WTC11 (cell line): Measurements from ENCODE around the gene IL1R1. TPM values are rescaled to one million over a fixed set of nuclear protein-coding genes. Genes with fewer than 3 reads are reported as not detected.
A peak's percentile ranks its signal among the peaks of the same experiment; 100 is the strongest.

Source experiments
- ATAC-seq: fragments of 200-7000 bp; cut with Tn5 transposase; 2 replicates; pipeline ENCODE4 v1.10.0; 2021; ENCODE audit warnings: mild to moderate bottlenecking, moderate library complexity
- CTCF ChIA-PET: fragments of 300-600 bp; sonication (Branson Sonifier 250); formaldehyde crosslinking; loops from one replicate; lab custom pipeline; 2021; ENCODE audit warnings: antibody characterized with exemption; lab: Charles Lee
- POLR2A ChIA-PET: fragments of 350-600 bp; sonication (Branson Sonifier 250); formaldehyde crosslinking; loops from one replicate; lab custom pipeline; 2021; ENCODE audit warnings: antibody characterized with exemption; lab: Charles Lee
- DNase-seq: peaks from one replicate; pipeline ENCODE4 v3.0.0; 2021; ENCODE audit warnings: low spot score
- H3K27ac Mint-ChIP-seq: 2 replicates; pipeline ENCODE4 v1.8.0; 2021; ENCODE audit warnings: mixed read lengths
- H3K27me3 Mint-ChIP-seq: 2 replicates; pipeline ENCODE4 v1.8.0; 2021; ENCODE audit warnings: low read depth, mild to moderate bottlenecking, moderate library complexity, mixed read lengths
- H3K36me3 Mint-ChIP-seq: 2 replicates; pipeline ENCODE4 v1.8.0; 2021; ENCODE audit warnings: mixed read lengths
- H3K4me1 Mint-ChIP-seq: 2 replicates; pipeline ENCODE4 v1.8.0; 2022; ENCODE audit warnings: mixed read lengths
- H3K4me3 Mint-ChIP-seq: 2 replicates; pipeline ENCODE4 v1.8.0; 2021; ENCODE audit warnings: mild to moderate bottlenecking, moderate library complexity, mixed read lengths
- H3K9me3 Mint-ChIP-seq: 2 replicates; pipeline ENCODE4 v1.8.0; 2021; ENCODE audit warnings: mixed read lengths
- FOXJ3 ChIP-seq: sonication (generic); formaldehyde crosslinking; IDR thresholded peaks from 2 replicates; pipeline ENCODE4 v1.9.0; 2021; ENCODE audit warnings: missing genetic modification reagents, mild to moderate bottlenecking, borderline replicate concordance
- FOXK1 ChIP-seq: sonication (generic); formaldehyde crosslinking; IDR thresholded peaks from 2 replicates; pipeline ENCODE4 v1.8.0; 2022; ENCODE audit warnings: mild to moderate bottlenecking, moderate library complexity, missing genetic modification reagents
- GABPB1 ChIP-seq: sonication (generic); formaldehyde crosslinking; IDR thresholded peaks from 2 replicates; pipeline ENCODE4 v1.8.1; 2023; ENCODE audit warnings: mild to moderate bottlenecking, missing genetic modification reagents
- GRHL2 ChIP-seq: fragments of 250-450 bp; sonication (Bioruptor Pico); IDR thresholded peaks from 2 replicates; pipeline ENCODE4 v1.8.0; 2022; ENCODE audit warnings: mild to moderate bottlenecking, moderate library complexity; ENCODE audit not compliant: insufficient replicate concordance, severe bottlenecking
- GTF2I ChIP-seq: fragments of 250-450 bp; sonication (Bioruptor Pico); conservative IDR thresholded peaks from 2 replicates; pipeline ENCODE4 v1.4.0; 2021; ENCODE audit warnings: mild to moderate bottlenecking
- IRF2 ChIP-seq: sonication (generic); formaldehyde crosslinking; IDR thresholded peaks from 2 replicates; pipeline ENCODE4 v1.8.0; 2022; ENCODE audit warnings: low read depth, missing genetic modification reagents, borderline replicate concordance
- USF2 ChIP-seq: sonication (generic); formaldehyde crosslinking; IDR thresholded peaks from 2 replicates; pipeline ENCODE4 v1.8.1; 2023; ENCODE audit warnings: mild to moderate bottlenecking, missing genetic modification reagents, moderate library complexity
- ZNF532 ChIP-seq: fragments of 250-450 bp; sonication (Bioruptor Pico); IDR thresholded peaks from 2 replicates; pipeline ENCODE4 v1.9.0; 2021; ENCODE audit warnings: mild to moderate bottlenecking, borderline replicate concordance
- ZNF671 ChIP-seq: fragments of 250-450 bp; sonication (Bioruptor Pico); IDR thresholded peaks from 2 replicates; pipeline ENCODE4 v1.8.0; 2021; ENCODE audit warnings: mild to moderate bottlenecking
- total RNA-seq: library from RNA; stranded (reverse); gene quantifications from 3 replicates; pipeline ENCODE4 v1.2.3, GENCODE V29; 2021
- TF ChIP-seq, protein P1 (sequence below): fragments of 250-450 bp; sonication (Bioruptor Pico); IDR thresholded peaks from 2 replicates; pipeline ENCODE4 v1.9.0; 2021; ENCODE audit warnings: mild to moderate bottlenecking
- TF ChIP-seq, protein P2 (sequence below): sonication (generic); formaldehyde crosslinking; IDR thresholded peaks from 2 replicates; pipeline ENCODE4 v1.8.0; 2022; ENCODE audit warnings: missing genetic modification reagents
- TF ChIP-seq, protein P3 (sequence below): sonication (generic); formaldehyde crosslinking; IDR thresholded peaks from 2 replicates; pipeline ENCODE4 v1.8.0; 2023; ENCODE audit warnings: mild to moderate bottlenecking, missing genetic modification reagents
- TF ChIP-seq, protein P4 (sequence below): fragments of 250-450 bp; sonication (Bioruptor Pico); IDR thresholded peaks from 2 replicates; pipeline ENCODE4 v1.9.0; 2021; ENCODE audit warnings: moderate library complexity, mild to moderate bottlenecking, inconsistent platforms, borderline replicate concordance

The IL1R1 gene
- total RNA-seq, 1 experiment from 2014 or later = 0.37 TPM

DNA sequence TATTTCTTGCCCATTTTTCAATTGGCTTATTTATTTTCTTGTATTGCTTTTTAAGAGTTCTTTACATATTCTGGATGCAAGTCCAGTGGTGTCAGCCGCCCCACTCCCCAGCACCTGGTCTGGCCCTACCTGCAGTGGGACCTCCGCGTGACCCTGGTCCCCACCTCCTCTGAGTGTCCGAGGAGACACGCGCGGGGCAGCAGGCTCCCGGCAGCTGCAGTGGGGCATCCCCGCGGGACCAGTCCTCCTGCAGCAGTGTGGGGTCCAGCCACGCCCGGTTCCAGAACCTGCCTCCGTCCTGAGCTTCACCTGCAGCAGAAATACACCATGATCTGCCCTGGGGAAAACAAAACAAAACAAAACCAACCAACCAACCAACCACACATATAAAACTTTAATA is 48.9 kb upstream of the IL1R1 start (continued):
- TF ChIP-seq, protein P1, sequence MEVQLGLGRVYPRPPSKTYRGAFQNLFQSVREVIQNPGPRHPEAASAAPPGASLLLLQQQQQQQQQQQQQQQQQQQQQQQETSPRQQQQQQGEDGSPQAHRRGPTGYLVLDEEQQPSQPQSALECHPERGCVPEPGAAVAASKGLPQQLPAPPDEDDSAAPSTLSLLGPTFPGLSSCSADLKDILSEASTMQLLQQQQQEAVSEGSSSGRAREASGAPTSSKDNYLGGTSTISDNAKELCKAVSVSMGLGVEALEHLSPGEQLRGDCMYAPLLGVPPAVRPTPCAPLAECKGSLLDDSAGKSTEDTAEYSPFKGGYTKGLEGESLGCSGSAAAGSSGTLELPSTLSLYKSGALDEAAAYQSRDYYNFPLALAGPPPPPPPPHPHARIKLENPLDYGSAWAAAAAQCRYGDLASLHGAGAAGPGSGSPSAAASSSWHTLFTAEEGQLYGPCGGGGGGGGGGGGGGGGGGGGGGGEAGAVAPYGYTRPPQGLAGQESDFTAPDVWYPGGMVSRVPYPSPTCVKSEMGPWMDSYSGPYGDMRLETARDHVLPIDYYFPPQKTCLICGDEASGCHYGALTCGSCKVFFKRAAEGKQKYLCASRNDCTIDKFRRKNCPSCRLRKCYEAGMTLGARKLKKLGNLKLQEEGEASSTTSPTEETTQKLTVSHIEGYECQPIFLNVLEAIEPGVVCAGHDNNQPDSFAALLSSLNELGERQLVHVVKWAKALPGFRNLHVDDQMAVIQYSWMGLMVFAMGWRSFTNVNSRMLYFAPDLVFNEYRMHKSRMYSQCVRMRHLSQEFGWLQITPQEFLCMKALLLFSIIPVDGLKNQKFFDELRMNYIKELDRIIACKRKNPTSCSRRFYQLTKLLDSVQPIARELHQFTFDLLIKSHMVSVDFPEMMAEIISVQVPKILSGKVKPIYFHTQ = no peak
- TF ChIP-seq FOXK1 (CRISPR knock-in tag) (no peak), FOXJ3 (no peak)

DNA sequence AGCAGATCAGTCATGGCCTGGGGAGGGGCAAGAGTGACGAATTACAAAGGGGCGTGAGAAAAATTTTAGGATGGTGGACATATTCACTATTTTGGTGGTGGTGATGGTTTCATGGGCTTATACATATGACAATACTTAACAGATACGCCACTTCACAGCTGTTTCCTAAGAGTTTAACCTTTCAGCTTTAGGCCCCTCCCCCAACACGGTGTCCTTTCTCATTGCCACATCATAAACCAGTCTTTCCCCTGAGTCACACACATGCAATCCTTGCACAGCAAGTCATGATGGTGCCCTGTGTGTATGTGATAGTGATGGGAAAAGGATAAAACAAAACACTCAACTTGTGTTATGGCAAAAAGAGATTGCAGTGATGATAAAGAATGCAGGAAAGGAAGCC is 47.6 kb upstream of the IL1R1 start:
- CTCF ChIA-PET = no interaction called here

DNA sequence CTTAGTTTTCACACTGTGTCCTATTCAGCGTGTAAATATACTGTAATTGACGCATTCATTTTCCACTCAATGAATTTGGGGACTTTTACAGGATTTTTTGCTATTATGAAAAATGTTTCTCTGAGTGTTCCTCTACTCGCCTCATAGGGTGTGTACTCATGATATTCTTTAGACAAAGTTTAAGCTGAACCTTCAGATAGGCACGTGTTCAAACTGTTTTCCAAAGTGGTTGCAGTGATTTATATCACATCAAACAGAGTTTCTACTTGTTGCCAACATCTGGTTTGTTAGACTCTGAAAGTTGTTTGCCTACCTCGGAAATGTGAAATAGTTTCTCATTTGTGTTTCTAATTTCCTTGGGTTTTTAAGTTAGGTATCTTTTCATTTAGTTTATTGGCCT is 46.4 kb upstream of the IL1R1 start:
- ATAC-seq (no peak), DNase-seq (no peak)
- Mint-ChIP-seq H3K4me3 (no peak overlapping the region), H3K4me1 (peaks cover 6% of the 10 kb centered on the region; the same call in 1 of the 2 replicates), H3K36me3 (no peaks in the 10 kb centered on the region), H3K27ac (no peak overlapping the region), H3K9me3 (peaks cover 7% of the 10 kb centered on the region), H3K27me3 (no peaks in the 10 kb centered on the region)
- ChIA-PET CTCF (no interaction called here), POLR2A (no interaction called here)
- no peak for TF ChIP-seq IRF2 (CRISPR knock-in tag)
- TF ChIP-seq ZNF671 (CRISPR knock-in tag) = no peak
- no peak for TF ChIP-seq GTF2I (CRISPR knock-in tag)
- TF ChIP-seq, protein P2, sequence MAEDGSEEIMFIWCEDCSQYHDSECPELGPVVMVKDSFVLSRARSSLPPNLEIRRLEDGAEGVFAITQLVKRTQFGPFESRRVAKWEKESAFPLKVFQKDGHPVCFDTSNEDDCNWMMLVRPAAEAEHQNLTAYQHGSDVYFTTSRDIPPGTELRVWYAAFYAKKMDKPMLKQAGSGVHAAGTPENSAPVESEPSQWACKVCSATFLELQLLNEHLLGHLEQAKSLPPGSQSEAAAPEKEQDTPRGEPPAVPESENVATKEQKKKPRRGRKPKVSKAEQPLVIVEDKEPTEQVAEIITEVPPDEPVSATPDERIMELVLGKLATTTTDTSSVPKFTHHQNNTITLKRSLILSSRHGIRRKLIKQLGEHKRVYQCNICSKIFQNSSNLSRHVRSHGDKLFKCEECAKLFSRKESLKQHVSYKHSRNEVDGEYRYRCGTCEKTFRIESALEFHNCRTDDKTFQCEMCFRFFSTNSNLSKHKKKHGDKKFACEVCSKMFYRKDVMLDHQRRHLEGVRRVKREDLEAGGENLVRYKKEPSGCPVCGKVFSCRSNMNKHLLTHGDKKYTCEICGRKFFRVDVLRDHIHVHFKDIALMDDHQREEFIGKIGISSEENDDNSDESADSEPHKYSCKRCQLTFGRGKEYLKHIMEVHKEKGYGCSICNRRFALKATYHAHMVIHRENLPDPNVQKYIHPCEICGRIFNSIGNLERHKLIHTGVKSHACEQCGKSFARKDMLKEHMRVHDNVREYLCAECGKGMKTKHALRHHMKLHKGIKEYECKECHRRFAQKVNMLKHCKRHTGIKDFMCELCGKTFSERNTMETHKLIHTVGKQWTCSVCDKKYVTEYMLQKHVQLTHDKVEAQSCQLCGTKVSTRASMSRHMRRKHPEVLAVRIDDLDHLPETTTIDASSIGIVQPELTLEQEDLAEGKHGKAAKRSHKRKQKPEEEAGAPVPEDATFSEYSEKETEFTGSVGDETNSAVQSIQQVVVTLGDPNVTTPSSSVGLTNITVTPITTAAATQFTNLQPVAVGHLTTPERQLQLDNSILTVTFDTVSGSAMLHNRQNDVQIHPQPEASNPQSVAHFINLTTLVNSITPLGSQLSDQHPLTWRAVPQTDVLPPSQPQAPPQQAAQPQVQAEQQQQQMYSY = no peak
- TF ChIP-seq GRHL2 (CRISPR knock-in tag) = no peak
- TF ChIP-seq, protein P3, sequence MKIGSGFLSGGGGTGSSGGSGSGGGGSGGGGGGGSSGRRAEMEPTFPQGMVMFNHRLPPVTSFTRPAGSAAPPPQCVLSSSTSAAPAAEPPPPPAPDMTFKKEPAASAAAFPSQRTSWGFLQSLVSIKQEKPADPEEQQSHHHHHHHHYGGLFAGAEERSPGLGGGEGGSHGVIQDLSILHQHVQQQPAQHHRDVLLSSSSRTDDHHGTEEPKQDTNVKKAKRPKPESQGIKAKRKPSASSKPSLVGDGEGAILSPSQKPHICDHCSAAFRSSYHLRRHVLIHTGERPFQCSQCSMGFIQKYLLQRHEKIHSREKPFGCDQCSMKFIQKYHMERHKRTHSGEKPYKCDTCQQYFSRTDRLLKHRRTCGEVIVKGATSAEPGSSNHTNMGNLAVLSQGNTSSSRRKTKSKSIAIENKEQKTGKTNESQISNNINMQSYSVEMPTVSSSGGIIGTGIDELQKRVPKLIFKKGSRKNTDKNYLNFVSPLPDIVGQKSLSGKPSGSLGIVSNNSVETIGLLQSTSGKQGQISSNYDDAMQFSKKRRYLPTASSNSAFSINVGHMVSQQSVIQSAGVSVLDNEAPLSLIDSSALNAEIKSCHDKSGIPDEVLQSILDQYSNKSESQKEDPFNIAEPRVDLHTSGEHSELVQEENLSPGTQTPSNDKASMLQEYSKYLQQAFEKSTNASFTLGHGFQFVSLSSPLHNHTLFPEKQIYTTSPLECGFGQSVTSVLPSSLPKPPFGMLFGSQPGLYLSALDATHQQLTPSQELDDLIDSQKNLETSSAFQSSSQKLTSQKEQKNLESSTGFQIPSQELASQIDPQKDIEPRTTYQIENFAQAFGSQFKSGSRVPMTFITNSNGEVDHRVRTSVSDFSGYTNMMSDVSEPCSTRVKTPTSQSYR (CRISPR knock-in tag) = no peak
- TF ChIP-seq GABPB1 (CRISPR knock-in tag) = no peak
- no peak for TF ChIP-seq USF2 (CRISPR knock-in tag)

More for the DNA sequence above, 47.6 kb upstream of the IL1R1 start:
- TF ChIP-seq ZNF532 = no peak
- TF ChIP-seq, protein P4, sequence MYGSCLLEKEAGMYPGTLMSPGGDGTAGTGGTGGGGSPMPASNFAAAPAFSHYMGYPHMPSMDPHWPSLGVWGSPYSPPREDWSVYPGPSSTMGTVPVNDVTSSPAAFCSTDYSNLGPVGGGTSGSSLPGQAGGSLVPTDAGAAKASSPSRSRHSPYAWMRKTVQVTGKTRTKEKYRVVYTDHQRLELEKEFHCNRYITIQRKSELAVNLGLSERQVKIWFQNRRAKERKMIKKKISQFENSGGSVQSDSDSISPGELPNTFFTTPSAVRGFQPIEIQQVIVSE (CRISPR knock-in tag) = peak; percentile 37; the same call in 1 of the 2 replicates
- TF ChIP-seq GABPB1 (CRISPR knock-in tag) = peak; percentile 85
- TF ChIP-seq, all 79 proteins: peak for 2
- DNase-seq = no peak
- Mint-ChIP-seq H3K27me3 (no peaks in the 10 kb centered on the region), H3K27ac (no peak overlapping the region), H3K36me3 (no peaks in the 10 kb centered on the region), H3K4me3 (no peak overlapping the region), H3K9me3 (peaks cover 12% of the 10 kb centered on the region), H3K4me1 (peaks cover 6% of the 10 kb centered on the region; the same call in 1 of the 2 replicates)
- POLR2A ChIA-PET = no interaction called here
- no peak for ATAC-seq
